OCI-LY1 (cell line): Measurements from ENCODE around the gene CLIC4.

Experiments
- H2AFZ ChIP-seq: fragments of 200-600 bp; sonication (generic), shearing (Covaris generic); 2 replicates; pipeline ENCODE4 v1.6.0; 2014; ENCODE audit warnings: antibody characterized with exemption, mild to moderate bottlenecking, low read length
- H3F3A ChIP-seq: fragments of 200-600 bp; sonication (generic), shearing (Covaris generic); 2 replicates; pipeline ENCODE4 v1.6.0; 2014; ENCODE audit warnings: mild to moderate bottlenecking, antibody characterized with exemption, low read length, moderate library complexity; ENCODE audit not compliant: insufficient read depth
- H3K27ac ChIP-seq: fragments of 200-600 bp; sonication (generic); 2 replicates; pipeline ENCODE4 v1.5.1; 2014; ENCODE audit warnings: low read length, mixed run types, mild to moderate bottlenecking, low read depth; ENCODE audit not compliant: poor library complexity, severe bottlenecking
- H3K27me3 ChIP-seq: fragments of 200-600 bp; sonication (generic); 2 replicates; pipeline ENCODE4 v1.6.0; 2014; ENCODE audit warnings: antibody characterized with exemption, mild to moderate bottlenecking, low read length, moderate library complexity; ENCODE audit not compliant: insufficient read depth
- H3K36me3 ChIP-seq: fragments of 200-600 bp; sonication (generic); 2 replicates; pipeline ENCODE4 v1.6.1; 2014; ENCODE audit warnings: mild to moderate bottlenecking, antibody characterized with exemption, low read length, moderate library complexity, mixed read lengths; ENCODE audit not compliant: insufficient read depth
- H3K4me1 ChIP-seq: fragments of 200-600 bp; sonication (generic); 2 replicates; pipeline ENCODE4 v1.5.1; 2014; ENCODE audit warnings: mild to moderate bottlenecking, low read length, moderate library complexity; ENCODE audit not compliant: insufficient read depth, severe bottlenecking
- H3K4me2 ChIP-seq: fragments of 200-600 bp; sonication (generic), shearing (Covaris generic); 2 replicates; pipeline ENCODE4 v1.6.1; 2014; ENCODE audit warnings: low read length
- H3K4me3 ChIP-seq: fragments of 200-600 bp; sonication (generic); 2 replicates; pipeline ENCODE4 v1.5.1; 2014; ENCODE audit warnings: low read length, low read depth, mild to moderate bottlenecking, mixed read lengths; ENCODE audit not compliant: poor library complexity, severe bottlenecking
- H3K79me2 ChIP-seq: fragments of 200-600 bp; shearing (Covaris generic); 2 replicates; pipeline ENCODE4 v1.6.1; 2016; ENCODE audit warnings: mixed run types, low read length, mixed read lengths; ENCODE audit not compliant: insufficient read depth
- H3K9ac ChIP-seq: fragments of 200-600 bp; sonication (generic), shearing (Covaris generic); 2 replicates; pipeline ENCODE4 v1.6.1; 2014; ENCODE audit warnings: mild to moderate bottlenecking, low read length, mixed read lengths
- H3K9me2 ChIP-seq: fragments of 200-600 bp; sonication (generic), shearing (Covaris generic); 2 replicates; pipeline ENCODE4 v1.6.1; 2014; ENCODE audit warnings: low read depth, mild to moderate bottlenecking, low read length, mixed read lengths
- H3K9me3 ChIP-seq: fragments of 200-600 bp; shearing (Covaris generic); 2 replicates; pipeline ENCODE4 v1.6.1; 2014; ENCODE audit warnings: low read length, mixed read lengths
- H4K20me1 ChIP-seq: fragments of 200-600 bp; sonication (generic), shearing (Covaris generic); 2 replicates; pipeline ENCODE4 v1.6.0; 2016; ENCODE audit warnings: mild to moderate bottlenecking, low read length; ENCODE audit not compliant: insufficient read depth
- EZH2 ChIP-seq: fragments of 200-600 bp; sonication (generic), shearing (Covaris generic); IDR thresholded peaks from 2 replicates; pipeline ENCODE4 v1.8.0; 2017; ENCODE audit warnings: borderline replicate concordance, mixed run types, mild to moderate bottlenecking, antibody characterized with exemption, low read length, moderate library complexity, mixed read lengths
- TF ChIP-seq, protein P1 (sequence below): fragments of 200-600 bp; sonication (generic), shearing (Covaris generic); IDR thresholded peaks from 2 replicates; pipeline ENCODE4 v1.5.1; 2017; ENCODE audit warnings: mild to moderate bottlenecking, antibody characterized with exemption, low read length, moderate library complexity, mixed read lengths

The CLIC4 gene

DNA sequence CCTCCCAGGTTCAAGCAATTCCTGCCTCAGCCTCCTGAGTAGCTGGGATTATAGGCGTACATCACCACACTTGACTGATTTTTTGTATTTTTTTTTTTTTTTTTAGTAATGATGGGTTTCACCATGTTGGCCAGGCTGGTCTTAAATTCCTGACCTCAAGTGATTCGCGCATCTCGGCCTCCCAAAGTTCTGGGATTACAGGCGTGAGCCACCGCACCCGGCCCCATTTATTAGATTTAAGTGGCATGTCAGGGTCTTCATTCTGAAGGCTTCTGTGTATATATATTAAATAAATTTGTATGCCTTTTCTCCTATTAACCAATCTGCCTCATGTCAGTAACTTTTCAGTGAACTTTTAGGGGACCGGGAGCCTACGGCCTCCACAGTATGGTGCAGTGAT lies 6.0 kb upstream of the CLIC4 start:
- peaks cover 54% of the 10 kb centered on the region for H3K4me1 ChIP-seq
- TF ChIP-seq EZH2 = no peak
- TF ChIP-seq, protein P1, sequence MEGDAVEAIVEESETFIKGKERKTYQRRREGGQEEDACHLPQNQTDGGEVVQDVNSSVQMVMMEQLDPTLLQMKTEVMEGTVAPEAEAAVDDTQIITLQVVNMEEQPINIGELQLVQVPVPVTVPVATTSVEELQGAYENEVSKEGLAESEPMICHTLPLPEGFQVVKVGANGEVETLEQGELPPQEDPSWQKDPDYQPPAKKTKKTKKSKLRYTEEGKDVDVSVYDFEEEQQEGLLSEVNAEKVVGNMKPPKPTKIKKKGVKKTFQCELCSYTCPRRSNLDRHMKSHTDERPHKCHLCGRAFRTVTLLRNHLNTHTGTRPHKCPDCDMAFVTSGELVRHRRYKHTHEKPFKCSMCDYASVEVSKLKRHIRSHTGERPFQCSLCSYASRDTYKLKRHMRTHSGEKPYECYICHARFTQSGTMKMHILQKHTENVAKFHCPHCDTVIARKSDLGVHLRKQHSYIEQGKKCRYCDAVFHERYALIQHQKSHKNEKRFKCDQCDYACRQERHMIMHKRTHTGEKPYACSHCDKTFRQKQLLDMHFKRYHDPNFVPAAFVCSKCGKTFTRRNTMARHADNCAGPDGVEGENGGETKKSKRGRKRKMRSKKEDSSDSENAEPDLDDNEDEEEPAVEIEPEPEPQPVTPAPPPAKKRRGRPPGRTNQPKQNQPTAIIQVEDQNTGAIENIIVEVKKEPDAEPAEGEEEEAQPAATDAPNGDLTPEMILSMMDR = no peak
- no peak overlapping the region for H3K9ac ChIP-seq
- no peaks in the 10 kb centered on the region for H3K27me3 ChIP-seq
- H3K27ac ChIP-seq = no peak overlapping the region
- H3K9me2 ChIP-seq = no peaks in the 10 kb centered on the region
- H3K36me3 ChIP-seq = no peaks in the 10 kb centered on the region
- no peak overlapping the region for H3K4me3 ChIP-seq
- H4K20me1 ChIP-seq = no peaks in the 10 kb centered on the region
- no peaks in the 10 kb centered on the region for H3K9me3 ChIP-seq
- H3K79me2 ChIP-seq = no peaks in the 10 kb centered on the region
- no peak overlapping the region for H3K4me2 ChIP-seq
- H3F3A ChIP-seq = no peaks in the 10 kb centered on the region
- H2AFZ ChIP-seq = no peak overlapping the region

DNA sequence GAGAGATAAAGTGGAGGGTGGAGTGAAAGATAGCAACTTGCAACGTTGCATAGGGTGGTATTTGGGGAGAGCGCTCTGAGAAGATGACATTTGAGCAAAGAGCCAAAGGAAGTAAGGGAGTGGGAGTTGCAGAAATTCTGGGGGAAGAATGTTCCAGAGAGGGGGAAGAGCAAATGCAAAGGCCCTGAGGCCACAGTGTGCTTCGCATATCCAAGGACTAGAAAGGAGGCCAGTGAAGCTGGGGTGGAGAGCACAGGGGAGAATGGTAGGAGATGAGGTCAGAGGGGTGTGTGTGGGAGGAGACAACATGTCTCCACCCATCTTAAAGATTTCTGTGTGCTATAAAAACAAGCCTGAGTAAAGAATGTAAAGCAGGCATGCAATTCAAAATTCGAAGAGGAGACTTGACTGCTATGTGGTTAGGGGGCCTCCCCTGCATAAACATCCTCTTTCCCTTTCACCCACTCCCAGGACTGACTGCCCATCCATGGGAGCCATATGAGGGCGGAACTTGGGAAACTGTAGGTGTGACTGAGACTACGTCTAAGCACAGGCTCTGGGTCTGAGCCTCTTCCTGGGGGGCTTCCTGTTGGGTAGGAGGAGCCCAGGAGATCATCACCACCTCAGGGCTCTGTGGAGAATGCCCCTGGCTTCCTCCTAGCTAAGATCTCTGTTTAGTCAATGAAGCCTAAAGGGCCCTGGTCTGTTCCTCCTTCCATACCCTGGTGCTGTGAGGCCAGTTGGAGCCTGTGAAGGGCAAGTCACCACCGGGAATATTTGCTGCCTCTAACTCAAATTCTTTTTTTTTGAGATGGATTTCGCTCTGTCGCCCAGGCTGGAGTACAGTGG lies 2.9 kb upstream of the CLIC4 start:
- no peaks in the 10 kb centered on the region for H4K20me1 ChIP-seq
- peaks cover 34% of the 10 kb centered on the region for H3K4me1 ChIP-seq
- peaks cover 13% of the 10 kb centered on the region for H3K79me2 ChIP-seq
- H3K9me2 ChIP-seq = no peaks in the 10 kb centered on the region
- H3K4me2 ChIP-seq = peak overlapping the region; percentile 2; the same call in 1 of the 2 replicates
- H3F3A ChIP-seq = 0 out of 2 replicates have a peak, but pooled peaks cover 4% of the 10 kb centered on the region
- H3K9me3 ChIP-seq = no peaks in the 10 kb centered on the region
- no peak overlapping the region for H2AFZ ChIP-seq
- TF ChIP-seq EZH2 = no peak
- TF ChIP-seq, protein P1 = no peak
- H3K9ac ChIP-seq = no peak overlapping the region; the same call in 1 of the 2 replicates
- no peak overlapping the region for H3K4me3 ChIP-seq
- no peaks in the 10 kb centered on the region for H3K36me3 ChIP-seq
- H3K27me3 ChIP-seq = no peaks in the 10 kb centered on the region
- H3K27ac ChIP-seq = peak overlapping the region; percentile 91

DNA sequence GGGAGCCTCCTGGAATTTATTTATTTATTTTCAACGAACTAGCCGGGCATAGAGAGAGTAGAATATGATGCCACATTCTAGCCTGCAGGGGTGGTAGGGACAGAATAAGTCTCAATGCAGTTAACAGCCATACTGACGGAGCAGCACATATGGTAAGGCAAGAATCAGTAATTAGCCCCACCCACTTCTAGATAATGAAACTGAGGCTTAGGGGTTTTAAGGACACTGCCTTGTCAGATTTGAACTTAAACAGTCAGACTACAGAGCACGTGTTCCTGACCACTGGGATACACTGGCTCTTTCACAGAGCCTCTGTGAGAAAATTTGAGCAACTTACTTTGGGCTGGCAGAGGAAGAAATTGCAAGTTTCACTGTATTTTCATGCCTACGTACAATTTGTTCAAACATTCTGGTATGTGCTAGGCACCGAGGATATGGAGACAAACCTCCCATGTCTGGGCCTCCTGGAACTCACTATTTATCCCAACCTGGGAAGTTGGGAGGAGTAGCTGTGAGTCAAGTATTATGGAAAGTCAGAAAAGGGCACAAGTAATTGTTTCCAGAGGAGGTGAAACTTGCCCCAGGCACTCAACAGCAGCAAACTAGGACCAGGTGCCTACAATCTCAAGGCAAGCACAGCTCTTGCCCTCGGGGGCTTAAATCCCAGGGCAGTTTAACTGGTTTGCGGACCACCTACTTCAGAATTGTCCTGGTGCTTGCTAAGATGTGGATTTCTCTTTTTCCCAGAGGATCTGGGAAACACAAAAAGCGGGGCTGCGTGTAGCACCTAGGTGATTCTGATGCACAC lies 1.6 kb upstream of the CLIC4 start:
- H3K9me3 ChIP-seq = no peaks in the 10 kb centered on the region
- H3K4me3 ChIP-seq = peak overlapping the region; percentile 45
- H3K36me3 ChIP-seq = no peaks in the 10 kb centered on the region
- peak overlapping the region; percentile 1; the same call in 1 of the 2 replicates for H2AFZ ChIP-seq
- no peaks in the 10 kb centered on the region for H3K27me3 ChIP-seq
- H3K4me1 ChIP-seq = peaks cover 40% of the 10 kb centered on the region
- peak overlapping the region; percentile 91 for H3K27ac ChIP-seq
- no peaks in the 10 kb centered on the region for H4K20me1 ChIP-seq
- H3K79me2 ChIP-seq = peaks cover 16% of the 10 kb centered on the region
- TF ChIP-seq, protein P1 = no peak
- TF ChIP-seq EZH2 = no peak
- H3F3A ChIP-seq = 0 out of 2 replicates have a peak, but pooled peaks cover 8% of the 10 kb centered on the region
- peak overlapping the region; percentile 70 for H3K4me2 ChIP-seq
- no peaks in the 10 kb centered on the region for H3K9me2 ChIP-seq
- H3K9ac ChIP-seq = peak overlapping the region; percentile 53
